PC-9 (cell line): Measurements from ENCODE around the gene SPHK2.

Source experiments
- EZH2 ChIP-seq: fragments of 200-600 bp; sonication (generic); IDR thresholded peaks from 2 replicates; pipeline ENCODE4 v1.8.0; 2017; ENCODE audit warnings: antibody characterized with exemption, low read depth
- TF ChIP-seq, protein P1 (sequence below): fragments of 200-600 bp; sonication (generic); conservative IDR thresholded peaks from 2 replicates; pipeline ENCODE4 v1.6.1; 2017; ENCODE audit warnings: mixed run types, antibody characterized with exemption, mild to moderate bottlenecking, moderate library complexity

DNA sequence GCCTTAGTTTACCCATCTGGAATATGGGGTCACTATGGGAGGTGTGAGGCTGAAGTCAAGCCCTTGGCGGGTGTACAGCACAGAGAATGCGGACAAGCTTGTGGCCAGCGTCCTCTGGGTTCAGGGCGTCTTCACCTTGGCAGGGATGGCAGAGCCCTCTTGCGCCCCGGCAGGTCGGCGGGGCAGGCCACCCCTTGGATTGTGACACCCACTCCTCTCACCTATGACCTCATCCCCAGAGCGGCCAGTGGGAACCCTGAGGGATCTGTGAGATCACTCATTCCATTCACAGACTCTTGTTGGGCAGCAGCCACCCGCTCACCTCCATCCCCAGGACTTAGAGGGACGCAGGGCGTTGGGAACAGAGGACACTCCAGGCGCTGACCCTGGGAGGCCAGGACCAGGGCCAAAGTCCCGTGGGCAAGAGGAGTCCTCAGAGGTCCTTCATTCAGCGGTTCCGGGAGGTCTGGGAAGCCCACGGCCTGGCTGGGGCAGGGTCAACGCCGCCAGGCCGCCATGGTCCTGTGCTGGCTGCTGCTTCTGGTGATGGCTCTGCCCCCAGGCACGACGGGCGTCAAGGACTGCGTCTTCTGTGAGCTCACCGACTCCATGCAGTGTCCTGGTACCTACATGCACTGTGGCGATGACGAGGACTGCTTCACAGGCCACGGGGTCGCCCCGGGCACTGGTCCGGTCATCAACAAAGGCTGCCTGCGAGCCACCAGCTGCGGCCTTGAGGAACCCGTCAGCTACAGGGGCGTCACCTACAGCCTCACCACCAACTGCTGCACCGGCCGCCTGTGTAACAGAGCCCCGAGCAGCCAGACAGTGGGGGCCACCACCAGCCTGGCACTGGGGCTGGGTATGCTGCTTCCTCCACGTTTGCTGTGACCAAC is 12.6 kb upstream of the SPHK2 start, which contains the start of gene SPACA4:
- TF ChIP-seq, protein P1, sequence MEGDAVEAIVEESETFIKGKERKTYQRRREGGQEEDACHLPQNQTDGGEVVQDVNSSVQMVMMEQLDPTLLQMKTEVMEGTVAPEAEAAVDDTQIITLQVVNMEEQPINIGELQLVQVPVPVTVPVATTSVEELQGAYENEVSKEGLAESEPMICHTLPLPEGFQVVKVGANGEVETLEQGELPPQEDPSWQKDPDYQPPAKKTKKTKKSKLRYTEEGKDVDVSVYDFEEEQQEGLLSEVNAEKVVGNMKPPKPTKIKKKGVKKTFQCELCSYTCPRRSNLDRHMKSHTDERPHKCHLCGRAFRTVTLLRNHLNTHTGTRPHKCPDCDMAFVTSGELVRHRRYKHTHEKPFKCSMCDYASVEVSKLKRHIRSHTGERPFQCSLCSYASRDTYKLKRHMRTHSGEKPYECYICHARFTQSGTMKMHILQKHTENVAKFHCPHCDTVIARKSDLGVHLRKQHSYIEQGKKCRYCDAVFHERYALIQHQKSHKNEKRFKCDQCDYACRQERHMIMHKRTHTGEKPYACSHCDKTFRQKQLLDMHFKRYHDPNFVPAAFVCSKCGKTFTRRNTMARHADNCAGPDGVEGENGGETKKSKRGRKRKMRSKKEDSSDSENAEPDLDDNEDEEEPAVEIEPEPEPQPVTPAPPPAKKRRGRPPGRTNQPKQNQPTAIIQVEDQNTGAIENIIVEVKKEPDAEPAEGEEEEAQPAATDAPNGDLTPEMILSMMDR, result no peak
- no peak for TF ChIP-seq EZH2
